ENCODE results near the gene DLG2.

DLG2 gene

GRCh38 chr11:83927422-83927821, 1699.7 kb downstream of the DLG2 start:
- DNase-seq (ENCODE audit: low read depth in 2 of 2), result no peak

GRCh38 chr11:83924795-83925542, 1702.2 kb downstream of the DLG2 start:
- DNase-seq (ENCODE audit: low read depth in 2 of 2), result no peak

GRCh38 chr11:83923961-83924360, 1703.2 kb downstream of the DLG2 start:
- no peak for DNase-seq (ENCODE audit: low read depth in 2 of 2)

- DNase-seq (ENCODE audit: low read depth in 2 of 2), result no peak
These were observed 1704.2 kb downstream of the DLG2 start for GRCh38 chr11:83922953-83923352.

GRCh38 chr11:83922318-83922717, 1704.8 kb downstream of the DLG2 start:
- no peak for DNase-seq (ENCODE audit: low read depth in 2 of 2)

GRCh38 chr11:83921447-83922192, 1705.5 kb downstream of the DLG2 start:
- no peak for DNase-seq (ENCODE audit: low read depth in 2 of 2)

- DNase-seq (ENCODE audit: low read depth in 2 of 2), result no peak
These were observed 1708.7 kb downstream of the DLG2 start for GRCh38 chr11:83918476-83918875.

GRCh38 chr11:83914995-83915394, 1712.1 kb downstream of the DLG2 start:
- DNase-seq (ENCODE audit: low read depth in 2 of 2), result no peak

GRCh38 chr11:83909579-83910534, 1717.3 kb downstream of the DLG2 start:
- no peak for DNase-seq (ENCODE audit: low read depth in 2 of 2)

- no peak for DNase-seq (ENCODE audit: low read depth in 2 of 2)
These were observed 1718.8 kb downstream of the DLG2 start for GRCh38 chr11:83908298-83908856.

- DNase-seq (ENCODE audit: low read depth in 2 of 2), result no peak
These were observed 1731.6 kb downstream of the DLG2 start for GRCh38 chr11:83895516-83895915.

- DNase-seq (ENCODE audit: low read depth in 2 of 2), result no peak
These were observed 1745.7 kb downstream of the DLG2 start for GRCh38 chr11:83881428-83881827.

GRCh38 chr11:83871054-83871453, 1756.1 kb downstream of the DLG2 start:
- no peak for DNase-seq (ENCODE audit: low read depth in 2 of 2)

GRCh38 chr11:83866655-83867054, 1760.5 kb downstream of the DLG2 start:
- DNase-seq (ENCODE audit: low read depth in 2 of 2), result no peak

- DNase-seq (ENCODE audit: low read depth in 2 of 2), result no peak
These were observed 1761.3 kb downstream of the DLG2 start for GRCh38 chr11:83865636-83866461.

- DNase-seq (ENCODE audit: low read depth in 2 of 2), result no peak
These were observed 1762.6 kb downstream of the DLG2 start for GRCh38 chr11:83864412-83865057.

- no peak for DNase-seq (ENCODE audit: low read depth in 2 of 2)
These were observed 1763.9 kb downstream of the DLG2 start for GRCh38 chr11:83863272-83863671.

- DNase-seq (ENCODE audit: low read depth in 2 of 2), result no peak
These were observed 1764.5 kb downstream of the DLG2 start for GRCh38 chr11:83862691-83863090.

- DNase-seq (ENCODE audit: low read depth in 2 of 2), result no peak
These were observed 1765.1 kb downstream of the DLG2 start for GRCh38 chr11:83862033-83862432.

GRCh38 chr11:83858694-83859093, 1768.5 kb downstream of the DLG2 start:
- DNase-seq (ENCODE audit: low read depth in 2 of 2), result no peak

Data from activated CD4-positive, alpha-beta T cell treated with anti-CD3 and anti-CD28 coated beads for 24 hours (primary cell).